Aorta (tissue), 5 donors: ENCODE data around the gene AFDN. TPM values are rescaled to one million over a fixed set of nuclear protein-coding genes. Genes with fewer than 3 reads are reported as not detected.
A peak's percentile ranks its signal among the peaks of the same experiment; 100 is the strongest.

Experiments
- ATAC-seq: fragments of 200-7000 bp; cut with Tn5 transposase; one replicate; pipeline ENCODE4 v1.9.1; 2022; ENCODE audit warnings: moderate library complexity; ENCODE audit not compliant: low FRiP score
- DNase-seq, 2 donors: peaks; one replicate each; pipeline ENCODE4 v3.0.0-alpha.2; 2020
- H3K27ac ChIP-seq, 2 donors: one replicate each; pipeline ENCODE4 v1.5.1; 2013; ENCODE audit warnings: low read length in 2 of 2, mild to moderate bottlenecking in 2 of 2, moderate library complexity in 2 of 2, control low read depth in 1 of 2, inconsistent platforms in 1 of 2, low read depth in 1 of 2
- H3K27me3 ChIP-seq, 2 donors: one replicate each; pipeline ENCODE4 v1.6.1; 2013; ENCODE audit warnings: control low read depth in 1 of 2, low read length in 1 of 2, mild to moderate bottlenecking in 1 of 2, moderate library complexity in 1 of 2; ENCODE audit not compliant: insufficient read depth in 2 of 2, control insufficient read depth in 1 of 2
- H3K36me3 ChIP-seq, 2 donors: one replicate each; pipeline ENCODE4 v1.6.1; 2013; ENCODE audit warnings: control low read depth in 1 of 2, low read length in 1 of 2, mild to moderate bottlenecking in 1 of 2; ENCODE audit not compliant: insufficient read depth in 2 of 2, control insufficient read depth in 1 of 2
- H3K4me1 ChIP-seq, 2 donors: one replicate each; pipeline ENCODE4 v1.6.1; 2013; ENCODE audit warnings: low read length in 2 of 2, control low read depth in 1 of 2, mild to moderate bottlenecking in 1 of 2, moderate library complexity in 1 of 2; ENCODE audit not compliant: insufficient read depth in 2 of 2, control insufficient read depth in 1 of 2
- H3K4me3 ChIP-seq, 2 donors: one replicate each; pipeline ENCODE4 v1.5.1; 2013; ENCODE audit warnings: low read length in 2 of 2, control low read depth in 1 of 2, mild to moderate bottlenecking in 1 of 2
- H3K9me3 ChIP-seq: one replicate; pipeline ENCODE4 v1.6.1; 2013; ENCODE audit warnings: mild to moderate bottlenecking, low read length; ENCODE audit not compliant: control insufficient read depth
- WGBS, 2 donors: extraction: QIAGEN DNeasy Blood & Tissue Kit; methylation state at CpG; one replicate each; pipeline ENCODE4 v1.1.7; 2013; 5-methylcytosine and 5-hydroxymethylcytosine counted together
- intact Hi-C, 2 donors: fragments of 100-400 bp; cut with DNase I; formaldehyde crosslinking; loops; one replicate each; pipeline versions ENCODE4 v1.14.2 to v1.15.0; 2022
- polyA plus RNA-seq, 2 donors: library from polyadenylated mRNA; stranded (reverse); fragments of 200-250 nt; gene quantifications; one replicate each; pipeline ENCODE4 v1.2.3, GENCODE V29; 2013
- total RNA-seq, 2 donors: library from RNA; stranded (reverse); fragmentation: NEBNext Ultra II Directional; extraction: Animal tissue kit (Norgen Biotek cat#: 25700); gene quantifications; one replicate each; pipeline ENCODE4 v1.2.1, GENCODE V29; 2021
- donor health status: healthy with polysubstance abuse.
- donor health status: Bipolar disorder and iron deficiency.
- donor health status: DM: no; HTN: no; CAD: no.
- donor health status: DM: no; HTN: no; CAD: no.
- donor health status: DM: yes; HTN: yes; CAD: no.

Gene AFDN
- total and polyA plus RNA-seq, 4 donors: 15.5 to 99.2 (median 47.5) TPM

DNA sequence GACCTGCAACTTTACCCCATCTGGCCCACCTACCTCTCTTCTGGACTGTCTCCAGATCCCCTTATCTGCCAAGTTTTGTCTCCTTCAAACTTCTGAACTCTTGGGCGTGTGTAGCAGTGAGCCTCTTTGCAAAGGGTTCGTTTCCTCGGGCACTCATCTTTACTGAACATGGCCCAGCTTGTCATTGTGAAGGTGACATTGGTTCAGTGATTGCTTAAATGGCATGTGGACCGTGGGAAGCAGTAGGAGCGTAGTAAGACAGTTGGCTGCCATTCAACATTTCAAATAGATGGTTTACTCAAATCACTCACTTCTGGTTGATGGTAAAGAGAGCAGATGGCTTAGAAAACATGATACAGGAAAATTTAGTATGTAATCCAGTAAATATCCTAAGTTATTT, 136.0 kb downstream of the AFDN start:
- DNase-seq (no peak), ATAC-seq (no peak)
- H3K4me1 ChIP-seq: no peaks in the 10 kb centered on the region

DNA sequence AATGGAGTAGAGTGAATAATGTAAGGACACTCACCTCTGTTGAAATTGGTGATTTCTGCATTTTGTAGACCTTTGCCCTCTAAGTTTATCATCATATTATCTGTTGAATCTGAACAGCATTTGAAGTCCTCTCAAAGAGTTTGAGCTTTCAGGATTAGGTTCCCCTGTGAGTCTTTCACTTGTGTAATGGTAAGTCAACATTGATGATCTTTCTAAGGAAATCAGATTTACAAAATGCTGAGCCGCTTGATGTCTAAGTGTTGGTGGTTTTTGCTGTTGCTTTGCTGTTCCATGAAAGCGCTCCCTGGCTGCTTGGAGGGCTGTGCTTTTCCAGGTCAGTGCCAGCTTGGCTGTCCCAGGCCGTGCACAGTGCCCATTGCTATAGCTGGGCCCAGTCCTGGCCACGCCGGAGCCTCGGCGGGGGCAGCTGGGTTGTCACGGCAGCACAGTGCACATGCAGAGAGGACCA, 136.9 kb downstream of the AFDN start:
- Histone ChIP-seq H3K9me3 (no peaks in the 10 kb centered on the region), H3K4me1 (no peaks in the 10 kb centered on the region), H3K27ac (no peak overlapping the region), H3K4me3 (no peak overlapping the region), H3K36me3 (peaks cover 7 to 10% of the 10 kb centered on the region in 2 donors), H3K27me3 (no peaks in the 10 kb centered on the region)
- 80 to 83% methylated on average over 8 of the region's 8 CpGs for WGBS, 2 donors
- no peak for ATAC-seq
- no peak for DNase-seq
- intact Hi-C loops: no loop called here

More for the DNA sequence above, 136.0 kb downstream of the AFDN start:
- no peaks in the 10 kb centered on the region for H3K27me3 ChIP-seq
- H3K4me3 ChIP-seq: no peak overlapping the region
- intact Hi-C loops: no loop called here
- WGBS, 2 donors: 82 to 83% methylated on average over 5 of the region's 5 CpGs
- peaks cover 8 to 9% of the 10 kb centered on the region in 2 donors for H3K36me3 ChIP-seq
- H3K27ac ChIP-seq: no peak overlapping the region
- H3K9me3 ChIP-seq: no peaks in the 10 kb centered on the region

GRCh38 chr6:167965592-167966539, 139.2 kb downstream of the AFDN start:
- Histone ChIP-seq H3K9me3 (no peaks in the 10 kb centered on the region), H3K36me3 (peaks cover 5 to 11% of the 10 kb centered on the region in 2 donors), H3K27ac (no peak overlapping the region), H3K4me1 (no peaks in the 10 kb centered on the region), H3K4me3 (no peak overlapping the region), H3K27me3 (no peaks in the 10 kb centered on the region)
- WGBS, 2 donors: 86 to 90% methylated on average over 39 of the region's 39 CpGs
- DNase-seq: no peak
- no peak for ATAC-seq
- intact Hi-C loops: no loop called here

GRCh38 chr6:167966540-167966905, 139.8 kb downstream of the AFDN start:
- peaks cover 5 to 11% of the 10 kb centered on the region in 2 donors for H3K36me3 ChIP-seq
- no peaks in the 10 kb centered on the region for H3K9me3 ChIP-seq
- H3K27ac ChIP-seq: no peak overlapping the region
- no peaks in the 10 kb centered on the region for H3K4me1 ChIP-seq
- 91 to 94% methylated on average over 8 of the region's 8 CpGs for WGBS, 2 donors
- no peaks in the 10 kb centered on the region for H3K27me3 ChIP-seq
- ATAC-seq: no peak
- intact Hi-C loops: no loop called here
- no peak overlapping the region for H3K4me3 ChIP-seq
- DNase-seq: no peak

- ATAC-seq (no peak), DNase-seq (no peak)
- no peaks in the 10 kb centered on the region for H3K9me3 ChIP-seq
- no peaks in the 10 kb centered on the region for H3K4me1 ChIP-seq
- no peak overlapping the region for H3K27ac ChIP-seq
- intact Hi-C loops: no loop called here
- H3K36me3 ChIP-seq: peaks cover 5 to 11% of the 10 kb centered on the region in 2 donors
- H3K27me3 ChIP-seq: no peaks in the 10 kb centered on the region
- no peak overlapping the region for H3K4me3 ChIP-seq
- 73 to 78% methylated on average over 6 of the region's 6 CpGs for WGBS, 2 donors
Measured at GRCh38 chr6:167968091-167968490, 141.4 kb downstream of the AFDN start.

DNA sequence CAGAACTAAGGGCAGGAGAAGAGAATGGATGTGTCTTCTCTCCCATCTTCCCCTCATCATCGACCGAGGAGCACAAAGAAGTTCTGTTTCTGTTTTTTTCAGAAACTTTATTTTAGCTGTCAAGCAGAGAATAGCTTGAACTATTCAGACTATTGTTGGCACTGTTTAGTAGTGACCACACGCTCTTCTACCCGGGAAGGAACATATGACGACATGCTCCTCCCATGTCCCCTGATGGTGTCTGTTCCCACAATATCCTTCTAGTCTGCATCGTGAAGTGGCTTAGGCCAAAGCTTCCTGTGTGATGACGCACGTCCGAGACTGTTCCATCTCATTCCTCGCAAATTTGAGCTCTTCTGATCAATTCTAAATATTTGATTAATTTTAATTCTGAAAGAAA, 143.5 kb downstream of the AFDN start:
- intact Hi-C loops: no loop called here
- 89% methylated on average over 10 of the region's 10 CpGs for whole genome bisulfite sequencing, 2 donors
- no peaks in the 10 kb centered on the region for H3K4me1 ChIP-seq
- ATAC-seq (no peak), DNase-seq (no peak)
- no peak overlapping the region for H3K27ac ChIP-seq
- H3K27me3 ChIP-seq: no peaks in the 10 kb centered on the region
- no peaks in the 10 kb centered on the region for H3K9me3 ChIP-seq
- H3K4me3 ChIP-seq: no peak overlapping the region
- H3K36me3 ChIP-seq: peaks cover 5 to 9% of the 10 kb centered on the region in 2 donors

DNA sequence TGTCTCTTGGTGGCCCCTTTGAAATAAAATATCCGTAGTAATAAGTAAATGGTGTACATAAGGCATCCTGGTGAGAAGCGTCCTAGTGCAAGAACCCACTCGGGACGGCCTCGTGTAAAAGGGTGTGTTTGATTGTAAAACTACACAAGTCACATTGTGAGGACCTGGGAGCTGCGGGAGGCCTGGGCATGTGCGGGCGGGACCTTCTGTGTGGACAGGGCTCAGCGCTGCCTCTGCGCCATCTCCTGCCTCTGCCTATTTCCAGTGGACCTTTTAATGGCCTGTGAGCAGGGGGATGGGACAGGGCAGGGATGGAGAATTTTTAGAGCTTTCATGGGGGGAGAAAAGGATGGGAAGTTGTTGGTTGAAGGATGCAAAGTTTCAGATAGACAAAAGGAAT, 145.5 kb downstream of the AFDN start:
- Histone ChIP-seq H3K4me1 (no peaks in the 10 kb centered on the region), H3K36me3 (peaks cover 0 to 4% of the 10 kb centered on the region in 2 donors), H3K4me3 (no peak overlapping the region), H3K9me3 (no peaks in the 10 kb centered on the region), H3K27me3 (no peaks in the 10 kb centered on the region), H3K27ac (no peak overlapping the region)
- DNase-seq: no peak
- intact Hi-C loops: no loop called here
- ATAC-seq: no peak
- WGBS, 2 donors: 94 to 95% methylated on average over 10 of the region's 10 CpGs

GRCh38 chr6:167973148-167973885, 146.6 kb downstream of the AFDN start:
- Histone ChIP-seq H3K9me3 (no peaks in the 10 kb centered on the region), H3K4me3 (no peak overlapping the region), H3K36me3 (peaks cover 0 to 1% of the 10 kb centered on the region in 2 donors), H3K27ac (no peak overlapping the region), H3K4me1 (no peaks in the 10 kb centered on the region), H3K27me3 (no peaks in the 10 kb centered on the region)
- intact Hi-C loops: no loop called here
- 84 to 86% methylated on average over 9 of the region's 9 CpGs for WGBS, 2 donors
- DNase-seq (no peak), ATAC-seq (peak; percentile 26)
